HCEC 1CT (cell line): Measurements from ENCODE around the gene CHST11.

Source experiments
- DNase-seq: peaks from one replicate; pipeline ENCODE4 v3.0.0-alpha.2; 2017

The CHST11 gene

GRCh38 chr12:104707794-104708558 is 251.2 kb downstream of the CHST11 start:
- DNase-seq, result no peak

DNA sequence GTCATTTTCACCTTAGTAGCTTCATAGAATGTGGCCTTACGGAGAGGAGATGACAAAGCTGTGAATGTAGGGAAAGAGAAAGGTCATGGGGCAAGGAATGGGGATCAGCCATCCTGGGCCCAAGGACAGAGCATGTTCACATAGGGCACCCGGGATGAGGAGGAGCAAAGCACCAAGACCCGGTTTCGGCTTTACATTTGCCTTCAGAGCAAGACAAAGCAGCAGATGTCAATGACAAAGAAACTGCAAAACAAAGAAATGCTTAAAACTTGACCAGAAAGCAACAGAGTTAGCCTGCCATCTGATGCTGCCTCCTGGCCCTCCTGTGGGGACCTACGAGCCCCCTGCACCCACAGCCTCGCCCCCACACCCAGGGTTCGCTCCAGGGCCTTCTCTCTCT is 252.1 kb downstream of the CHST11 start:
- DNase-seq, result no peak

- DNase-seq, result no peak
Observed at GRCh38 chr12:104709692-104710435, 253.1 kb downstream of the CHST11 start.

GRCh38 chr12:104710940-104711689 is 254.4 kb downstream of the CHST11 start:
- DNase-seq, result peak; percentile 36

DNA sequence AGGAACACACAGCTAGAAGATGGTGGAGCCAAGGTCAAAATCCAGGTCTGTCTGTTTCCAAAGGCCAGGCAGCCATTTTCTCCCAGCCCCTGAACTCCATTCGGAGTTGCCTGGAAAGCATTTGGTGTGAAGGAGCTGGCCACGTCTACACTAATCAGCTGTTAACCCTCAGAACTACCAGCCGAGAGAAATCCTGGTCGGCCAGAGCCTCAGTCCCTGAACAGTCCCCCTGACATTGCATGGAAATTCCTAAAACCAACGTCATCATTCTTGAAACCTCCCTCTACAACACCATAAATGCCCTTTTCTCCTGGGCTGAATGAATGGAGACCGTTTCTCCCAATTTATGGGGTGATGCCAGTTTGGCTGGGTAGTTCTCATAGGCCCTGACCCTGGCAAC is 255.7 kb downstream of the CHST11 start:
- DNase-seq, result no peak

DNA sequence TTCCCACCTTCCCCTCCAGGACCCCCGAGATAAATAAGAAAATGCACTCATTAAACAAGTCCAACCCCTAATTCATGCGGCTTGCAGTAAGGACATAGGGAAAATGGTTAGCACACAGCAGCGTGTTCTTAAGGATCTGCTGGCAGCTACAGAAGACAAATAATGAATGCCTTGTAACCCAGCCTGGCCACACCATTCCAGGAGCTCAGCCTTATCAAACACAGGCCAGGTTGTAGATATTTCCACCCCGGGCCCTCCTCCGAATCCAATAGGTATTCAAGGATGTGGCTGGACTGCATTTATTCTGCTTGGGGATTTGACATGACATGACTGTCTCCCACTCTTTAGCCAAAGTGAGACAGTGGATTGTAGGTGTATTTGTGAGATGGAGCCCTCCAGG is 256.2 kb downstream of the CHST11 start:
- no peak for DNase-seq

- no peak for DNase-seq
Observed at GRCh38 chr12:104713444-104713843, 256.7 kb downstream of the CHST11 start.

DNA sequence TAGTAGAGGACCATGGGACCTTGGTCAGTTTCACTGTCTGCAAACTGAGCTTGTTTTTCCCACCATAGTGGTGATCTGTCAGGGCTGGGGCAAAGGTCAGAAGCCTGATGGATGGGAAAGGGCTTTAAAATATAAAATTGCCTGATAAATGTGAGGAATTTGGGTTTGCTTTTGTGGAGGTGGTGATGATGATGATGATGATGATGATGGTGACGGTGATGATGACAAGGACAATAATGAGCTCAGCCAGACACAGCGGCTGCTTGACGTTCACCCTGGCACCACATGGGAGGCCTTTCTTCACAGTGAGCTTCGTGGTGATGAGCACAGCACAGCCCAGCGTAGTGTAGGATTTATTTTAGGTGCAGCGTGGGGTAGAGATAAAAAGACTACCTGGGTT is 257.6 kb downstream of the CHST11 start:
- DNase-seq, result no peak

GRCh38 chr12:104716172-104716571 is 259.4 kb downstream of the CHST11 start:
- DNase-seq, result no peak

GRCh38 chr12:104718304-104718929 is 261.7 kb downstream of the CHST11 start:
- DNase-seq, result no peak

- no peak for DNase-seq
Observed at GRCh38 chr12:104719700-104720338, 263.1 kb downstream of the CHST11 start.

- no peak for DNase-seq
Observed at GRCh38 chr12:104720339-104721038, 263.7 kb downstream of the CHST11 start.

DNA sequence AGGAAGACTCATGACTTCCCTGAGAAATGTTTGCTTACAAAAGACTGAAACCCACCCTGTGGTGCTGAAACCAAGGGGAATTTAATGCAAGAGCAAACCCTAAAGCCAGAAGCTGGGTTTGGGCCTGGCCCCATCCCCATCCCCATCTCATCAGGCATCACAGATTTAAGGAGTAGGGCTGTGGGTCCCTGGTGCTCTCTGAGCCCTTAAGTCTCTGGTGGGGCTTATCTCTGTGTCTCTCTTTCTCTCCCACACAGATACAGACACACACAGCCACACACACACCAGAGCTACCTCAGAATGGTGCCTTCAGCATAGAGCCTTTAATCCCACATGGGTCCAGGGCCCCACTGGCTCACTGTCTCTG is 264.3 kb downstream of the CHST11 start:
- DNase-seq, result no peak

GRCh38 chr12:104721936-104722335 is 265.2 kb downstream of the CHST11 start:
- no peak for DNase-seq

DNA sequence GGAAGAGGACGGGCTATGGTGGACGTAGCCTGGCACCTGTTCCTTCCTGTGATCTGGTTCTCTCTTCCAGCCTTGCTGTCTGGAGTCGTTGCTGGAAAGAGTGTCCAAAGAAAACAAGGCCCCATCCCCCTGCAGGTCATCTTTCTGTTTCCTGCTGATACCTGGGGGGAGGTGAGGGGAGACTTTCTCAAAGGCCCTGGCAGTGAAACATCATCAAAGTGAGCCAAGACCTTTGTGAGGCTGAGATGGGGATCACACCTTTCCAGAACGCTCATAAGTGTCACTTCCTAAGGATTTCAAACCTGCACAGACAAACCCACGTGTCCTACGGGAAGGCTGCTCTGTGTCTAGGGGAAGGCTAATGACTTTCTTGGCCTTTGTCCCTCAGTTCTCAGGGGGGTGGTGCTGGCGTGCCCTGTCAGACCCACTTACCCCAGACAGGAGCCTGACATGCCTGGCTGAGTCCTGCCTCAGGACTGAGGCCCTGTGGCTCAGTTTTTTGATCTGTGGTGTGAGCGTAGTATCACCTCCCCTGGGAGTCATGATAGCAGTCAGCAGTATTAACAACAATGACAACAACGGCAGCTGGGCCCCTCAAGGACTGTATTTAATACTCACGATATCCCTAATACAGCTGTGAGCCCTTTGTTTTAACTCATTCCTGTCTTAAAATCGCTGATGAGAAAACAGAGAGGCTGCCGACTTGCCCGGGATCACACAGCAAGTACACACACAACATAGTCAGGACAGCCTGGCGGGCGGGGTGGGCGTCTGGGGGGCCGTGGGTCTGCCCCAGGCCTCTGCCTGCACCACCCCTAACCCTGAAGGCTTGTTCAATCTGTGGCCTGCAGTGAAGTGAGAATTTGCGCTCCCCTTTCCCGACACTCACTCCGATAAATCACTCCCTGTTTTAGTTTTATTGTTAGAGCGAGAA is 266.1 kb downstream of the CHST11 start:
- DNase-seq, result no peak

- no peak for DNase-seq
Observed at GRCh38 chr12:104723895-104724294, 267.1 kb downstream of the CHST11 start.

DNA sequence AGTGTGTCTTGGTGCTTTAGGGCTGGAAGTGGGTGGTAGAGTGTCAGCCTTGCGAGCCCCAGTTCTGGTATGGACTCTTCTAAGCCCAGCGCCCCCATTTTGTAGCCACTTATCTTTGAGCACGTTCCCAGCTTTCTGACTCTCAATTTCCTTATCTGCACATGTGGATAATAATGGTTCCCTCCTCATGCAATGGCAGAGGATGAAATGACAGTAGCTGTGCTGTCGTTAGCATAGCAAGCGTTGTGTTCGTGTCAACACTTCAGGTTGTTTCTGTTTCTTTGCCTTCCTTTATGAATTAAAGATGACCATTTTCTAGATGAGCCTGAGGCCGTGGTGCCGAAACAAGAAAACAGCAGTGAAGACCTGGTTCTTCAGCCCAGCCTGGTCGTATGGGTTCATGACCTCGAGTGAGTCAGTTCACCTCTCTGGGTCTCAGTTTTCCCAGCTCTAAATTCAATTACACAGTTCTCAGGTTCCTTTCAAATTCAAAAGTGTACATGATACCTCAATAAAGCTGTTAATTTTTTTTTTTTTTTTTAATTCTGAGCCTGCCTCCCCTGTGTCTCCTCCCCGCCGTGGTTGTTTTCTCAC is 268.3 kb downstream of the CHST11 start:
- DNase-seq, result no peak

GRCh38 chr12:104725610-104726009 is 268.9 kb downstream of the CHST11 start:
- DNase-seq, result no peak

DNA sequence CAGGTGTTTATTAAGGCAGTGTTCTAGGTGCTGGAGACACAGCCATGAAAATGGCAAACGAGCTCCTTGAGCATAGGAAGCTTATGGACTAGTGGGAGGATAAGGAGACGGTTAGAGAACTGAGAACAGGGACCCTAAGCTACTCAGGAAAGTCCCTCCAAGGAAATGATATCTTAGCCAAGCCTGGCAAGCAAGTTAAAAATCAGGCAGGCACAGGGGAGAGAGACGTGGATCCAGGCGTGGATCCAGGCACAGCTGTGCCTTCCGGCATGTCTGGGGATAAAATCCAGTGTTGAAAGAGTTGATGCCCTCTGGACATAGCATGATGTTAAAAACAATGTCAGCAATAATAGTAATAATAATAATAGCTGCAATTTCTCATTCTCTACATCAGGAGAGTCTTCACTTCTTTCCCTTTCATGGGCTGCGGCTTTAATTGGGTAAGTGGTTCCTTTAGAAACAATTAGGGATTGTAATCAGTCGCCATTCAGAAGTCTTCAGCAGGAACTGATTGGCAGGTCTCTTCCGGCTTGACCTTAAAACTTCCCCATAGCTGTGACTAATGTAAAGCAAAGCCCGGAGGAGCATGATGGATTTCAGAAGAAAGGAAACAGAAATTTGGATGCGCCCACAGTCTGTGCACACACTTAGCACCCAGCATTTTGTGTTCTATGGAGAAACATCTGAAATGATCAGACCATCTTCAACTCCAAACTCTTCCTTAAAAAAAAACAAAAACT is 271.1 kb downstream of the CHST11 start:
- DNase-seq, result no peak

- DNase-seq, result no peak
Observed at GRCh38 chr12:104729091-104729490, 272.3 kb downstream of the CHST11 start.
